Measurements from ENCODE around the gene DOCK2. TPM values are rescaled to one million over a fixed set of nuclear protein-coding genes. Genes with fewer than 3 reads are reported as not detected.

Gene DOCK2
- total RNA-seq, 1 experiment from 2014 or later: 4.6 TPM

GRCh38 chr5:170076211-170076610 is 439.1 kb downstream of the DOCK2 start:
- ChIA-PET POLR2A (no interaction called here), CTCF (interaction anchor here (2.3 kb wide), 1 partner anchor 140 kb away, joined by 8 read pairs; no protein-coding TSS in a partner anchor)
- DNase-seq (ENCODE audit: low spot score) (no peak), ATAC-seq (no peak)
- Mint-ChIP-seq H3K4me1 (no peaks in the 10 kb centered on the region), H3K27ac (no peak overlapping the region), H3K27me3 (ENCODE audit: low read depth) (no peaks in the 10 kb centered on the region; the same call in 1 of the 2 replicates), H3K9me3 (no peaks in the 10 kb centered on the region), H3K4me3 (no peak overlapping the region), H3K36me3 (no peaks in the 10 kb centered on the region)
- TF ChIP-seq ZBTB43 (CRISPR knock-in tag; IDR thresholded peaks at IDR 0.05) (no peak), ZNF121 (CRISPR knock-in tag; IDR thresholded peaks at IDR 0.05) (no peak), ZNF423 (CRISPR knock-in tag; IDR thresholded peaks at IDR 0.05) (no peak), TEAD4 (CRISPR knock-in tag; IDR thresholded peaks at IDR 0.05) (no peak), SOX15 (CRISPR knock-in tag; IDR thresholded peaks at IDR 0.05) (no peak), NFE2L1 (CRISPR knock-in tag; IDR thresholded peaks at IDR 0.05) (no peak), STAT6 (CRISPR knock-in tag; conservative IDR thresholded peaks at IDR 0.05; ENCODE audit: low read depth) (no peak), TEAD1 (CRISPR knock-in tag; IDR thresholded peaks at IDR 0.05) (no peak), IRF1 (CRISPR knock-in tag; IDR thresholded peaks at IDR 0.05) (no peak), FOXK1 (CRISPR knock-in tag; IDR thresholded peaks at IDR 0.05) (no peak), GABPB1 (CRISPR knock-in tag; IDR thresholded peaks at IDR 0.05) (no peak), ATF1 (CRISPR knock-in tag; IDR thresholded peaks at IDR 0.05) (no peak), ZBTB21 (CRISPR knock-in tag; IDR thresholded peaks at IDR 0.05; ENCODE audit: borderline replicate concordance) (no peak), ZNF671 (CRISPR knock-in tag; IDR thresholded peaks at IDR 0.05) (no peak), NR2C2 (CRISPR knock-in tag; IDR thresholded peaks at IDR 0.05) (no peak)

- H3K27me3 Mint-ChIP-seq (ENCODE audit: low read depth): no peaks in the 10 kb centered on the region; the same call in 1 of the 2 replicates
- ATAC-seq: no peak
- ChIA-PET POLR2A (no interaction called here), CTCF (no interaction called here)
- no peak overlapping the region for H3K27ac Mint-ChIP-seq
- no peaks in the 10 kb centered on the region for H3K36me3 Mint-ChIP-seq
- DNase-seq (ENCODE audit: low spot score): no peak
- H3K9me3 Mint-ChIP-seq: no peaks in the 10 kb centered on the region
- no peak overlapping the region for H3K4me3 Mint-ChIP-seq
- H3K4me1 Mint-ChIP-seq: no peaks in the 10 kb centered on the region
- TF ChIP-seq MLX (CRISPR knock-in tag; IDR thresholded peaks at IDR 0.05) (no peak), NFE2L1 (CRISPR knock-in tag; IDR thresholded peaks at IDR 0.05) (no peak), NR2C2 (CRISPR knock-in tag; IDR thresholded peaks at IDR 0.05) (no peak), ZNF317 (CRISPR knock-in tag; IDR thresholded peaks at IDR 0.05; ENCODE audit: borderline replicate concordance, low read depth) (no peak), FOXP1 (CRISPR knock-in tag; IDR thresholded peaks at IDR 0.05; ENCODE audit: borderline replicate concordance) (no peak), GTF2I (CRISPR knock-in tag; conservative IDR thresholded peaks at IDR 0.05) (no peak), ZNF219 (CRISPR knock-in tag; IDR thresholded peaks at IDR 0.05; ENCODE audit: borderline replicate concordance) (no peak), ATF3 (CRISPR knock-in tag; conservative IDR thresholded peaks at IDR 0.05) (no peak), ZNF416 (CRISPR knock-in tag; IDR thresholded peaks at IDR 0.05) (no peak), ELF4 (CRISPR knock-in tag; IDR thresholded peaks at IDR 0.05; ENCODE audit: low read depth) (no peak), TCF7 (CRISPR knock-in tag; IDR thresholded peaks at IDR 0.05; ENCODE audit: low read depth) (no peak), JAZF1 (CRISPR knock-in tag; IDR thresholded peaks at IDR 0.05) (no peak), ZNF423 (CRISPR knock-in tag; IDR thresholded peaks at IDR 0.05) (no peak), ZNF532 (CRISPR knock-in tag; IDR thresholded peaks at IDR 0.05; ENCODE audit: borderline replicate concordance) (no peak), PREB (CRISPR knock-in tag; IDR thresholded peaks at IDR 0.05; ENCODE audit: borderline replicate concordance) (no peak)
Observed at GRCh38 chr5:170076739-170077138, 439.7 kb downstream of the DOCK2 start.

Data from WTC11 (cell line).